ENCODE measurements around the gene SETD3. TPM values are rescaled to one million over a fixed set of nuclear protein-coding genes. Genes with fewer than 3 reads are reported as not detected.

Gene SETD3
- total and polyA plus RNA-seq, 10 of the 15 experiments (the other 5 are each of a cell fraction or from before 2014, with no cell fraction given), result 11.3 to 44.2 (median 36.5) TPM

DNA sequence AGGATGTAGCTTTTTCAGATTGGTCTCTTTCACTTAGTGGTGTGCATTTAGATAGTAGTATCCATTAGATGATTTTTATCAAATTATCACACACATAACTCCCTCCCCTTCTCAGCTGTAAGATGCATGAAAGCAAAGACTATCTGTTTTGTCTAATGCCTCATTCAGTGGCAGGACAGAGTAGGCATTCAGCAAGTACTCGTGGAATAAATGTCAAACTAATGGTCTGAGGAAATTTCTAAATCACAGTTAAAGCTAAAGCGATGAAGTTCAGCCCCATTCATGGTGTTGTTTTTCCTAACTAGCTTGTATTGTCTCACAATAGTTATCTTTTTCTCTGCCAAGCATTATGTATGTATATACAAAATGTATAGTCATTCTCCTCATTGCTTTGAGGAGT lies 16.7 kb upstream of the SETD3 start:
- WGBS (ENCODE audit: insufficient coverage, insufficient replicate concordance, low lambda C conversion rate, missing lambda C conversion rate), result 96% methylated on average over 2 of the region's 2 CpGs
- peaks cover 16 to 47% of the 10 kb centered on the region in 2 experiments for H3K36me3 ChIP-seq (ENCODE audit: control insufficient read depth in 2 of 2, insufficient read depth in 2 of 2, low read length in 1 of 2)
- no peak overlapping the region for H3K27ac ChIP-seq (ENCODE audit: control insufficient read depth, insufficient read depth)
- in situ Hi-C loops (cut with MboI) (no loop called here), intact Hi-C loops (cut with micrococcal nuclease; ENCODE audit: unreplicated experiment) (no loop called here)
- no TSS peak for BruUV-seq (replicated peaks)
- no peak for FAIRE-seq
- TF ChIP-seq CBX3 (IDR thresholded peaks at IDR 0.05; ENCODE audit: borderline replicate concordance, low read depth) (no peak), GATAD2B (conservative IDR thresholded peaks at IDR 0.05; ENCODE audit: low read depth) (no peak), CEBPB (IDR thresholded peaks at IDR 0.05; ENCODE audit: borderline replicate concordance in 1 of 2, low read depth in 2 of 2, low read length in 2 of 2) (no peak), TCF7 (IDR thresholded peaks at IDR 0.05; ENCODE audit: borderline replicate concordance) (no peak)
- TF ChIP-seq, protein P1, sequence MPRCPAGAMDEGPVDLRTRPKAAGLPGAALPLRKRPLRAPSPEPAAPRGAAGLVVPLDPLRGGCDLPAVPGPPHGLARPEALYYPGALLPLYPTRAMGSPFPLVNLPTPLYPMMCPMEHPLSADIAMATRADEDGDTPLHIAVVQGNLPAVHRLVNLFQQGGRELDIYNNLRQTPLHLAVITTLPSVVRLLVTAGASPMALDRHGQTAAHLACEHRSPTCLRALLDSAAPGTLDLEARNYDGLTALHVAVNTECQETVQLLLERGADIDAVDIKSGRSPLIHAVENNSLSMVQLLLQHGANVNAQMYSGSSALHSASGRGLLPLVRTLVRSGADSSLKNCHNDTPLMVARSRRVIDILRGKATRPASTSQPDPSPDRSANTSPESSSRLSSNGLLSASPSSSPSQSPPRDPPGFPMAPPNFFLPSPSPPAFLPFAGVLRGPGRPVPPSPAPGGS (IDR thresholded peaks at IDR 0.05; ENCODE audit: borderline replicate concordance, insufficient read depth, low read depth, low read length, poor library complexity, severe bottlenecking), result no peak
- TF ChIP-seq, protein P2, sequence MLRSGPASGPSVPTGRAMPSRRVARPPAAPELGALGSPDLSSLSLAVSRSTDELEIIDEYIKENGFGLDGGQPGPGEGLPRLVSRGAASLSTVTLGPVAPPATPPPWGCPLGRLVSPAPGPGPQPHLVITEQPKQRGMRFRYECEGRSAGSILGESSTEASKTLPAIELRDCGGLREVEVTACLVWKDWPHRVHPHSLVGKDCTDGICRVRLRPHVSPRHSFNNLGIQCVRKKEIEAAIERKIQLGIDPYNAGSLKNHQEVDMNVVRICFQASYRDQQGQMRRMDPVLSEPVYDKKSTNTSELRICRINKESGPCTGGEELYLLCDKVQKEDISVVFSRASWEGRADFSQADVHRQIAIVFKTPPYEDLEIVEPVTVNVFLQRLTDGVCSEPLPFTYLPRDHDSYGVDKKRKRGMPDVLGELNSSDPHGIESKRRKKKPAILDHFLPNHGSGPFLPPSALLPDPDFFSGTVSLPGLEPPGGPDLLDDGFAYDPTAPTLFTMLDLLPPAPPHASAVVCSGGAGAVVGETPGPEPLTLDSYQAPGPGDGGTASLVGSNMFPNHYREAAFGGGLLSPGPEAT (IDR thresholded peaks at IDR 0.05; ENCODE audit: low read depth), result no peak
- TF ChIP-seq, protein P3, sequence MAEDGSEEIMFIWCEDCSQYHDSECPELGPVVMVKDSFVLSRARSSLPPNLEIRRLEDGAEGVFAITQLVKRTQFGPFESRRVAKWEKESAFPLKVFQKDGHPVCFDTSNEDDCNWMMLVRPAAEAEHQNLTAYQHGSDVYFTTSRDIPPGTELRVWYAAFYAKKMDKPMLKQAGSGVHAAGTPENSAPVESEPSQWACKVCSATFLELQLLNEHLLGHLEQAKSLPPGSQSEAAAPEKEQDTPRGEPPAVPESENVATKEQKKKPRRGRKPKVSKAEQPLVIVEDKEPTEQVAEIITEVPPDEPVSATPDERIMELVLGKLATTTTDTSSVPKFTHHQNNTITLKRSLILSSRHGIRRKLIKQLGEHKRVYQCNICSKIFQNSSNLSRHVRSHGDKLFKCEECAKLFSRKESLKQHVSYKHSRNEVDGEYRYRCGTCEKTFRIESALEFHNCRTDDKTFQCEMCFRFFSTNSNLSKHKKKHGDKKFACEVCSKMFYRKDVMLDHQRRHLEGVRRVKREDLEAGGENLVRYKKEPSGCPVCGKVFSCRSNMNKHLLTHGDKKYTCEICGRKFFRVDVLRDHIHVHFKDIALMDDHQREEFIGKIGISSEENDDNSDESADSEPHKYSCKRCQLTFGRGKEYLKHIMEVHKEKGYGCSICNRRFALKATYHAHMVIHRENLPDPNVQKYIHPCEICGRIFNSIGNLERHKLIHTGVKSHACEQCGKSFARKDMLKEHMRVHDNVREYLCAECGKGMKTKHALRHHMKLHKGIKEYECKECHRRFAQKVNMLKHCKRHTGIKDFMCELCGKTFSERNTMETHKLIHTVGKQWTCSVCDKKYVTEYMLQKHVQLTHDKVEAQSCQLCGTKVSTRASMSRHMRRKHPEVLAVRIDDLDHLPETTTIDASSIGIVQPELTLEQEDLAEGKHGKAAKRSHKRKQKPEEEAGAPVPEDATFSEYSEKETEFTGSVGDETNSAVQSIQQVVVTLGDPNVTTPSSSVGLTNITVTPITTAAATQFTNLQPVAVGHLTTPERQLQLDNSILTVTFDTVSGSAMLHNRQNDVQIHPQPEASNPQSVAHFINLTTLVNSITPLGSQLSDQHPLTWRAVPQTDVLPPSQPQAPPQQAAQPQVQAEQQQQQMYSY (CRISPR knock-in tag; IDR thresholded peaks at IDR 0.05), result no peak
- TF ChIP-seq, protein P4, sequence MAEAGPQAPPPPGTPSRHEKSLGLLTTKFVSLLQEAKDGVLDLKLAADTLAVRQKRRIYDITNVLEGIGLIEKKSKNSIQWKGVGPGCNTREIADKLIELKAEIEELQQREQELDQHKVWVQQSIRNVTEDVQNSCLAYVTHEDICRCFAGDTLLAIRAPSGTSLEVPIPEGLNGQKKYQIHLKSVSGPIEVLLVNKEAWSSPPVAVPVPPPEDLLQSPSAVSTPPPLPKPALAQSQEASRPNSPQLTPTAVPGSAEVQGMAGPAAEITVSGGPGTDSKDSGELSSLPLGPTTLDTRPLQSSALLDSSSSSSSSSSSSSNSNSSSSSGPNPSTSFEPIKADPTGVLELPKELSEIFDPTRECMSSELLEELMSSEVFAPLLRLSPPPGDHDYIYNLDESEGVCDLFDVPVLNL (IDR thresholded peaks at IDR 0.05; ENCODE audit: low read depth, low read length), result no peak
- ChIA-PET RAD21 (ENCODE audit: unreplicated experiment) (no interaction called here), POLR2A (no interaction called here), CTCF (no interaction called here), SMC1A (ENCODE audit: uncharacterized antibody, unreplicated experiment) (no interaction called here)
- no peaks in the 10 kb centered on the region for H3K4me1 ChIP-seq (ENCODE audit: control insufficient read depth, insufficient read depth, low read length)
- no peaks in the 10 kb centered on the region for H3K9me3 ChIP-seq (replicated peaks; ENCODE audit: control insufficient read depth, insufficient read depth, low read length)
- no peak overlapping the region for H3K4me2 ChIP-seq (ENCODE audit: control insufficient read depth, insufficient read depth)
- H3K27me3 ChIP-seq (replicated peaks in 1 of 2; ENCODE audit: control insufficient read depth in 2 of 2, insufficient read depth in 2 of 2, low read length in 1 of 2), result no peaks in the 10 kb centered on the region
- no peak for ATAC-seq
- no peaks in the 10 kb centered on the region for H3K79me2 ChIP-seq (ENCODE audit: control insufficient read depth, insufficient read depth, low read length)
- DNase-seq (ENCODE audit: low read depth, low spot score), result no peak
- H4K20me1 ChIP-seq (ENCODE audit: control insufficient read depth, insufficient read depth), result no peaks in the 10 kb centered on the region
- no peak overlapping the region for H3K4me3 ChIP-seq
- H3K9ac ChIP-seq (ENCODE audit: control insufficient read depth, insufficient read depth, low read length), result no peak overlapping the region
- no peak overlapping the region for H2AFZ ChIP-seq (ENCODE audit: control insufficient read depth, low read depth, low read length)

Measured in GM12878 (cell line).